GM23248 (cell line): ENCODE data around the gene CLEC2D.
"Not testable (repeated sequence)": the region's sequence is repeated elsewhere in the genome, so short reads cannot be mapped to it uniquely, and the experiment has no call there.

Source experiments
- EZH2 ChIP-seq: fragments of 200-600 bp; sonication (generic); IDR thresholded peaks from 2 replicates; pipeline ENCODE4 v1.6.1; 2018; ENCODE audit warnings: antibody characterized with exemption, mild to moderate bottlenecking; ENCODE audit not compliant: insufficient read depth, poor library complexity, severe bottlenecking
- EZH2phosphoT487 ChIP-seq: fragments of 200-600 bp; sonication (generic); IDR thresholded peaks from 2 replicates; pipeline ENCODE4 v1.6.1; 2018; ENCODE audit warnings: antibody characterized with exemption, moderate library complexity, mild to moderate bottlenecking, low read depth; ENCODE audit not compliant: insufficient read depth

GRCh38 chr12:9672340-9672739 lies 2.8 kb downstream of the CLEC2D start:
- not testable (repeated sequence) for TF ChIP-seq EZH2, EZH2phosphoT487
